HG03280 (cell line): Measurements from ENCODE around the gene LARGE1.
A peak's percentile ranks its signal among the peaks of the same experiment; 100 is the strongest.

Source experiments
- ATAC-seq: cut with Tn5 transposase; IDR thresholded peaks from one replicate; pipeline ENCODE4 v1.9.1; 2021; ENCODE audit warnings: mild to moderate bottlenecking, moderate library complexity; ENCODE audit not compliant: unreplicated experiment

The LARGE1 gene

DNA sequence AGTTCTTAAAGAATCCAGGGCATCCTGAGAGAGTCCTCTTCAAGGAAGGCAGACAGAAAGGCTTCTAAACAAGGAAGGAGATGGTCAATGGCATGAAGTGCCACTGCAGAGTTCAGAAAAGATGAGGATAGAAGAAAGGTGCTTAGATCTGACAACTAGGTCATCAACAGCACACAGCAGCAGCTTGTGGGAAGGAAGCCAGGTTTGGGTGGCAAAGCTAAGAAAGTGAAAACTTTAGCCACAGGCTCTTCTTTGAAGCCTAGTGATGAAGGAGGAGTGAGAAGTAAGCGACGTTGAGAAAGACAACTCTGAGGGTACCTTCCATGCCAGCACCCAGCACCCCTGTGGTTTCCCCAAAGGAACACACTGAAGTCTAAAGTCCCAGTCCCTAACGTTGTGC, 92.0 kb downstream of the LARGE1 start:
- ATAC-seq, result no peak

DNA sequence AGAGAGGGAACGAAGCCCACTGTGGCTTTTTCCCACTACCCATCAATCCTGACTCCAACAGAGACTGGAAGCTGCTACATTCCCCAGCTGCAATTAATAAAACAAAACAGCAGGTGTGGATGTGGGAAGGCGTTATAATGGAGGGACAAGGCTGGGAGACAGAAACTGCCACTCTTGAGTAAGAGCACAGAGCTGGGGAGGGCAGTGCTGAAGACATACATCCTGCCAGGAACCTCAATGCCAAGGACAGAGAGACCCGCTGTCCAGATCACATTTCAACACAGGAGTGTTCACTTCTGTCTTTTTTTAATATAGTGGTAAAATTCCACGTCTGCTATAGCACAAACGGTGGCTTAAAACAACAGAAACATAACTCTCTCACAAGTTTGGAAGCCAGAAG, 94.5 kb downstream of the LARGE1 start:
- no peak for ATAC-seq

DNA sequence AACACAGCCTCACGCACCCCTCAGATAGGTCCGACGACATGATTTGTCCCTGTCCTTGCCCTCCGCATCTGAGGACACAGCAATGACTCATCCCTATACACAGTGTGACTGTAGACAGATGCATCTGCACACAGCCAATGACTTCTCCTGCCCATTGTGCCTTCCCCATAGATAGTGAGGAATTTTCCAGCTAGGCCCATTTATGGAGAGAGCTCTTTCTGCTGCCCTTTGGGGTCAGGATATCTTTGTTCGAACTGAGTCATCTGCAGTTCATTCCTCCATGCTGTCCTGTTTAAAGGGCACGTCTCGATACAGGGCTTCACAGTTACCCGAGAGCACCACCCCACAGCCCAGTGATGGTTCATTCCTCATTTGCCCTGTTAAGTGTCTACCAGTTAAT, 96.7 kb downstream of the LARGE1 start:
- ATAC-seq, result no peak

DNA sequence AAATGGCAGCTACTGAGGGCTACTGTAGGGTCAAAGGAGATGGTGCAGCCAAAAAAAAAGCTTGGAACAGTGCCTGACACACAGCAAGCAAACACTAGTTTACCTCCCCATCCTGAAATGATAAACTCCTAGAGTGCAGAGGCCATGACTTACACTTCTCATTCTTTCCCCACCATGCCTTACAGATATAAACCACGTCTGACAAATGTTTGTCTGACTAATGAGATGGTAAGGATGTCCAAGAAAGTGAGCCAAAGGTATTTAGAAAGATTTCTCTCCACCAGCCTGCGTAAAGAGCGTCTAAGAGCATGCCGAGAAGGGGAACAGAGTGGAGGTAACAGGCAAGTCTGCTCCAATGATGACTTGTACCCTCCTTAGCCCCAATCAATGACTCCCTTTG, 99.0 kb downstream of the LARGE1 start:
- no peak for ATAC-seq

DNA sequence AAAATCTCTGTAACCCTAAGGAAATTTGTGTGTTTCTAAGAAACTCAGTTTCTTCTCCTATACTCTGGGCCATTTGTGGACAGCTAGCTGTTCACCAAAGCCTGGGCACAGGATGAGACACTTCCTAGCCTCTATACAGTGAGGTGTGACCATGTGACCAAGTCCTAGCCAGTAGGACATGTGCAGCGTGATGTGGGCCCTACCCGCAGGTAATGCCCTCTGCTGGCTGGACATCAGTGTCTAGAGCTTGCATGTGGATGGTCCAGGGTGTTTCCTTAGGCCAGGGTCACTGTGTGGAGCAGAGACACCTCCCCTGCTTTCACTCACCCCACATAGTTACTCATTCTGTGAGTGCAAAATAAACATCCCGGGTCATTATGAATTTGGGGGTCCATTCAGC, 100.5 kb downstream of the LARGE1 start:
- no peak for ATAC-seq

DNA sequence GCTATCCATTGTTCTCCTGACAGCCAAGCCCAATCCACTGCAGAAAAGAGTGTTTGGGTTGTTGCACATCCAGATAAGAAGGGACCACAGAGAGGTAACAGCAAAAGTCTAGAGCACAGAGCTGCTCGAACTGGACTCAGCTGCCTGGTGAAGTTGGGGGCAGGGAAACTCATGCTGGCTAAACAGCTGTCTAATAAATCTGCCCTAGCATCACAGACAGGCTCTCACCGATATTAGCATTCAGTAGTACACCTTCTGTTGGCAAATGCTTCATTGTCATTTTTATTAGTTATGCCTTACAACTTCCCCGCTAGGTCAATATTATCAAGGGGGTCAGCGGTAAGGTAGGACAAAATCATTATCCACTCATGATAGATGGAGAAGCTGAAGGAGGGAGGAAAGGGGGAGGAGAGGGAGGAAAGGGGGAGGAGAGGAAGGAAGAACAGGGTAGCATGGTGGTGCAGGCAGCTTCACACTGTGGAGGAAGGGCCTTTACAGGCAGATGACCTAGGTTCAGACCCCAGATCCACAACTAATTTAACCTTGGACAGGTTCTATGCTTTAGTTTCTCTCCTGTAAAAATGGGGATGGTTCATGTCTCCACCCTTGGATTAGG, 102.7 kb downstream of the LARGE1 start:
- ATAC-seq, result no peak

DNA sequence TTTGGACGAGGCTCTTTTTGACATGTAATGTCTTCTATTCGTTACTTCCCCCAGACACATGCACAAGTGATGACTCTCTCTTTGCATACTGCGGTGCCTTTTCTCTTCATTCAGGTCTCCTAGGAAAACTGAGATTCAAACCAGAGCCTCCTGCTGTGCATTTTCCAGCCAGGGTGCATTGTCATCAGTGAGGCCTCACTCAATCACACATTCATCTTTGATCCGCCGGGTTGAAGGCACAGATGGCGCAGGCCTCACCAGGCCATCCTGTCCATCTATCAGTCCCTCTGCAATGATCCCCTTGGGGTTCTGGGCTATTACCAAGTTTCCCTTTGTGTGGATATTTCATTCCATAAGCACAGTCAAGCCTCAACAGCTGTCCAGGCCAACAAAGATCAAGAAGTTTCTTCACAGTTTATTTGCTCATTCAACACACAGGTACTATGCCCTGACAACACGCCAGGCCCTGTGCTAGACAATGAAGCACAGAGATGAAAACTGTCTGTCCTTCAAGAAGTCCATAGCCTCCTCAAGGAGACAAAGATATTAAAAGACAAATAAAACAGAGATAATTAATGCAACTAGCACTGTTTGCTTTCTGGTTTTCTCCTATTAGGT, 107.8 kb downstream of the LARGE1 start:
- ATAC-seq, result no peak

DNA sequence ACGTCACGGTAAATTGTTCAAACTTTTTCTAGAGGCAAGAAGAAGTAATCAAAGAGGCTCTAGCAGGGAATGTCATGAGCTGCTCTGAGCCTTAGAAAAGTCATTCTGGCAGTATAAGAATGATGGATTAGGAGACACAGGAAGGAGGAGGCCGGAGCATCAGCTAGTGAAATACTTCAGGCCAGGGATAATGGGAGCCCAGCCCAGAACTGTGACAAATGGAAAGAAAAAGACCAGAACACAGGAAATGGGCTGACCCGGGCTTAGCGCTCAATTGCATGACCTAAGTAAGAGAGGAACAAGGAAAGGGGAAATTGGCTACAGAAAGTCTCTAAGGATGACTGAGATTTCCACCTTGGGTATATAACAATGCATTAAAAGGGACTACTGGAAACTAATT, 108.6 kb downstream of the LARGE1 start:
- ATAC-seq, result no peak

DNA sequence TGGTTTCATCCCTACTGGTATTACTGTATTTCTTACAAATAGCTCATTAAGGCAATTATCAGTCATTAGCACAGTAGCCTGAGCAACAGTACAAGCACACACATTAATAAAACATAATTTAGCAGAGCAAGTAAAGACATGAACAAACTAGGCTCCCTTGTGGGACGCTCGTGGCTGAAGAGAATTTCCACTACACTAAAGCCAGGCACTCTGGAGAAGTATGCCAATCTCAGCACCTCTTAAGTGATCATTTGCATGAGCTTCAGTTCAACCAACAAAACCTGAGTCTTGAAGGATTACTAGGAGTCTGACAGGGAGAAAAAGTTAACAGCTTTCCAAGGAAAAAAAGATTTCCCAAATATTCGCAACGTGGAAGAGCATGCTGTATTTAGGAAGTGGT, 109.1 kb downstream of the LARGE1 start:
- ATAC-seq, result no peak

DNA sequence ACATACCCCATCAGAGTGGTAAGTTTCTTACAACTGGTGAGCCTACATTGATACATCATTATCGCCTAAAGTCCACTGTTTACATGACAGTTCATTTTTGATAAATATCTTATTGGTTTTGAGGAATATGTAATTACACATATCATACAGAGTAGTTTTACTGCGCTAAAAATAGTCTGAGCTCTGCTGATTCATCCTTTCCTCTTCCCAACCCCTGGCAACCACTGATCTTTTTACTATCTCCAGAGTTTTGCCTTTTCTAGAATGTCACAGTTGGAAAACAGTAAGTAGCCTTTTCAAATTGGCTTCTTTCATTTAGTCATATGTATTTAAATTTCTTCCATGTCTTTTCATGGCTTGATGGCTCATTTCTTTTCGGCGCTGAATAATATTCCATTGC, 112.8 kb downstream of the LARGE1 start:
- ATAC-seq, result no peak

DNA sequence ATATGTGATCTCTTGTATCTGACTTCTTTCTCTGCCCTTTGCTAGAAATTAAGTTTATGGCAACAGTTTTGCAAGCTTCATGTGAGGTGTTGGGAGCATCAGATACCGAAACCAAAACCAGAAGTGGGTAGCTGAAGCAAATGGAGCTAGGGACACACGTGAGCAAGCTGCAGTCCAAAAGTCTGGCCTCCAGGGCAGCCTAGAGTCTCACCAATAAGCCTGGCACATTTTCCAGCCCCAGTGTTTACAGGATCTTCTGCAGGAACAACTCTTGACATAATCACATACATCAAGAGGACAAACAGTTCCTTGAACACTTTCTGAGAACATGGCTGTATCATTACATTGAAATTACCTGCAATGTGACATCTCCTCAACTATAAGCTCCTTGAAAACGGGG, 114.1 kb downstream of the LARGE1 start:
- peak; percentile 55 for ATAC-seq

DNA sequence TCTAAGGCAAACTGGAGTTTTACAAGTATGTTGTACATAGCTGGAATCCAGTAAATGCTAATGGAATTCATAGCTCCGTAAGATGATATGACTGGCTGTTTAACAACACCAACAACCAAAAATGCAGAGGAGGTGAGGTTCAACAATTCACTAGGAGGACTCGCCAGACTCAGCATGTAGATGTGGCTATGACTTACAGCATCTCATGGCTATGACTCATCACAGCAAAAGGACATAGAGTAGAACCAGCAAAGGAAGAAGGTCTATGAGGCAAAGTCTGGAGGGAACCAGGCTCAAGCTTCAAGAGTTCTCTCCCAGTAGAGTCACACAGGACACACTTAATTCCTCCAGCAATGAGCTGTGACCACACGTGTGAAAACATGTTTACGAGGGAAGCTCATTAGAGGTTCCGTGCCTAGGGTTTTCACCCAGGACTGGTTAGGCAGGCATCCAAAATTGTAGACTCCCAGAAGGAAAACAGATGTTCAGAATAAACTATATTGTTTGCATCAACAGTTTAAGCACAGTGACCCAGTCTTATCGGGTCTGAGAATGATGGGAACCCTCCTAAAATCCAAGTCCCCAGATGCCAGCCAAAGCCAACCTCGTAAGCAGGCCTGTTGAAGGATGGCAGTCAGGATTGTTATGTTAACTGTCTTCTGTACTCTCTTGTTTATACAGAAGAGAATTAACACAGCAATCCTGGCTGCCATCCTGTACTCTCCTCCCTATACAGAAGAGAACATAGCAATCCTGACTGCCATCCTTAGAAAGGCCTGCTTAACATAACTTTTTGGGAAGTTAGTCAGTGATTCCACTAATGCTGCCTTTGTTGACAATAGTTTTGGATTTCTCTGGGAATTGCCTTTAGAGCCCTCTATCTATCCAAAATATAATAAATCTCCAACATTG, 116.6 kb downstream of the LARGE1 start:
- no peak for ATAC-seq

DNA sequence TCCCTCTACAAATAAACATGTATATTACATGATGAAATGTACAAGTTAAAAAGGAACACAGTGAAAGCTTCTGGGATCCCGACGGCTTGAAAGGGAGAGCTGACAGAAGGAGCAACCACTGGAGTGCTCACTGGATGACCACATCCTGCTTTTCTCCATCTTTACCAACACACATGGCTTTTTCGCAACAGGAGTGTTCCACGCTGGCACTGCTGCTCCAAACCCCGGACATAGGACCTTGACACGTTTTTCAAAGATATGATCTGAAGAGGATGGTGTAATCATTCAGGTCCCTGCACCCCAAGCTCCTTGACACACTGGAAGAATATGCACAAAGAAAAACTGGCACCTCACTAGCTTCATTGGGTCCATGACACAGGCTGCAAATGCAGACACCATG, 121.9 kb downstream of the LARGE1 start:
- no peak for ATAC-seq

DNA sequence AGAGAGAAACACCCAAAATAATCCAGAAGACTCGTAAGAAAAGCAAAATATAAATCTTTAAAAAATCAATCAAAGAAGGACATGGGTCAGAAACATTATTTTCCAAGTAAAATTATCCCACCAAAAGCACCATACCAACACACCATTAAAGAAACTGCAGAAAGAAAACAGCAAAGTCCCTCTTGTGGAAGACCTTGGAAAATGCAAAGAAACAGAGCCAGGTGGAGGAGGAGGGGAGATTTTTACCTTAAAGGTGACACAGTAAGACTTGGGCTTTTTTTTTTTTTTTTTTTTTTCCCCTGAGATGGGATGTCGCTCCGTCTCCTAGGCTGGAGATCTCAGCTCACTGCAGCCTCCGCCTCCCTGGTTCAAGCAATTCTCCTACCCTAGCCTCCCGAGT, 123.8 kb downstream of the LARGE1 start:
- no peak for ATAC-seq

DNA sequence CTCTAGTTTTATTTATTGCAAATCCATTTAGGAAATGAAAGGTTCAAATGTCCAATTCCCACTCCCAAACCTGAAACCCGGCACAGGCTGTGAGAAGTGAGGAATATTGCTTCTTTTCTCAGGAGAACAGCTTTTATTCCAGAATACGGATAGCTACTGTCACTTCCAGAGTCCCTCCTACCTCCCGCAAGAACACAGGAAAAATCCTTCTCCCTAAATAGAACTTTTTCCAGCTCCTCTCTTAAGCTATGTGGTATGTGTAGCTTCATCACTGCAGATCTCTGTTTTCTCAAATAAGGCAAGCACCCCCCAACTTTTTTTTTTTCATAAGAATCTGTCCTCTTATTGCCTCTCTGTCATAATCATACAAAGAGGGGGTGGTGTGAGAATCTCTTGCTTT, 126.8 kb downstream of the LARGE1 start:
- no peak for ATAC-seq

DNA sequence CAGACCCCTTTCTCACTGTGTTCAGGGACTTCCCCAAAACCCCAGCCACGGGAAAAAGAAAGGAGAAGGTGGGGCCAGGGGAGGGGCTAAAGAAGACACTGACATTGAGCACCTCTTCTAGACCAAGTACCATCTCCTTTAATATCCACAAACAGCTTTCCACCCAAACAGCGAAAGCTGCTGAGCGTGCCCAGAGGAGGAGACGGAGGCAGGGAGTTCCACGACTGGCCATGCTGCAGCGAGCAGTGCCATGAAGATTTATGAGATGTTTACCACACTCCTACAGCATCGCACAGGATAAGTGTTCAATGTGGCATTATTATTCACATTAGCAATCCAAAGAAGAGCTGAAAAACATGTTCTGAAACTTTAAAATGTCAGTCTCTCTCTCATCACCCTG, 127.4 kb downstream of the LARGE1 start:
- ATAC-seq, result no peak

DNA sequence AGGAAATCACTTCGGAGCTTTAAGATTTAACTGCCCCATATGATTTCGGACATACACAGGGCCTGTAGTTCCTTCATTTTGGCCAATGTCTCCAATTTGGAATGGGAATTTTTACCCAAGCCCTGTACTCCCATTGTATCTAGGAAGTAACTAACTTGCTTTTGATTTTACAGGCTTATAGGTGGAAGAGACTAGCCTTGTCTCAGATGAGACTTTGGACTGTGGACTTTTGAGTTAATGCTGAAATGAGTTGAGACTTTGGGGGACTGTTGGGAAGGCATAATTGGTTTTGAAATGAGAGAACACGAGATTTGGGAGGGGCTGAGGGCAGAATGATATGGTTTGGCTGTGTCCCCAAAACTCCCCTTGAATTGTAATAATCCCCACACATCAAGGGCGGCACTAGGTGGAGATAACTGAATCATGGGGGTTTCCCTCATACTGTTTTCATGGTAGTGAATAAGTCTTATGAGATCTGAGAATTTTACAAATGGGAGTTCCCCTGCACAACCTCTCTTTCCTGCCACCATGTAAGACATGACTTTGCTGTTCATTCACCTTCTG, 130.5 kb downstream of the LARGE1 start:
- no peak for ATAC-seq

DNA sequence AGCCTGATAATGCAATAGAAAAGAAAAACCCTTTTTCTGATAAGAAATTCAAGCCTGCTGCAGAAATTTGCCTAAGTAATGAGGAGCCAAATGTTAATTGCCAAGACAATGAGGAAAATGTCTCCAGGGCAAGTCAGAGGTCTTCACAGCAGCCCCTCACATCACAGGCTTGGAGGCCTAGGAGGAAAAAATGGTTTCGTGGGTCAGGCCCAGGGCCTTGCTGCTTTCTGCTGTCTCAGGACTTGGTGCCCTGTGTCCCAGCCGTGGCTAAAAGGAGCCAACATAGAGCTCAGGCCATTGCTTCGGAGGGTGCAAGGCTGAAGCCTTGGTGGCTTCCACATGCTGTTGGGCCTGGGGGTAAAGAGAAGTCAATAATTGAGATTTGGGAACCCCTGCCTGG, 131.3 kb downstream of the LARGE1 start:
- no peak for ATAC-seq

DNA sequence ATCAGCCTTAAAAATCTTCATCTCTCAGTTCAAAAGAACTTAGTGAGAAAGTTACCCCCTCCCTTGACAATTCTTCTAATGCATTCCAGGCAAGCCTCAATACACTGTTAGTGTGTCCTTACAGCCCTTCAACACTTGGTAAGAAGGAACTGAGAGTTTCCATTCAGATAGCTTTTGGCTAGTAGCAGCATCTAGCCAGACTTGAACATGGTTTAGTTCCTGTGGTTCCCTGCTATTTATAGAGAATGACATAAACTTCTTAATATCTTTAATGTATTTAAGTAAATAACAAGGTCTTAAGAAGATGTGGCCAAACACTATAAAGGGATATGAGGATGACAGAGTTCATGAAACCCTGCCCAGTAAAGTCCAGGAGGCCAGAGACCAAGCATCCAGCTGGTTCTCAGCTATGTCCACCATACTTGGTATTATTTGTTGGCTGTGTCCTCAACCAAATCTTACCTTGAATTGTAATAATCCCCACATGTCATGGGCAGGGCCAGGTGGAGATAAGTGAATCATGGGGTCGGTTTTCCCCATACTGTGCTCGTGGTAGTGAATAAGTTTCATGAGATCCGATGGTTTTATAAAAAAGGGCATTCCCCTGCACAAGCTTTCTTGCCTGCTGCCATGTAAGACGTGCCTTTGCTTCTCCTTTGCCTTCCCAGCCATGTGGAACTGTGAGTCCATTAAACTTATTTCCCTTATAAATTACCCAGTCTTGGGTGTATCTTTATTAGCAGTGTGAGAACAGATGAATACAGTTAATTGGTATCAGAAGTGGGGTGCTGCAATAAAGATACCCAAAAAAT, 132.4 kb downstream of the LARGE1 start:
- no peak for ATAC-seq

DNA sequence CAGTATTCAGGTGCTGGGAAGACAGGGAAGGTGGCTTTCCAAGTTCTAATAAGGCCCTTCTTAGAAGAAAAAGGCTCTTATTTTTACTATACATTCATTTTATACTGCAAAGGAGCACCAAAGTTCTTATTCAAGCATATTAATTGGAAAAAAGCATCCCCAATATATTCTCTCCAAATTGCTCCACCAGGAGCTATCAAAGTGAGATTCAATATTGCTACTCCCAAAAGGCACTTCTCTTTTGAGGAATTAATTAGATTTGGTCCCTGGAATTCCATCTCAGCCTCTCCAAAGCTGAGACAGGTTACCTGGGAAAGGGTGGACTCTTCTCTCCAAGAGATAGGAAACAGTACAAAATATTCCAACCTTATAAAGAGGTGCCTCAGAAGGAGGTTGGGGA, 134.1 kb downstream of the LARGE1 start:
- ATAC-seq, result no peak
